DMS53 (cell line): ENCODE results near the gene G6PC3.
"Not testable (repeated sequence)": the region's sequence is repeated elsewhere in the genome, so short reads cannot be mapped to it uniquely, and the experiment has no call there.

Experiments used
- DNase-seq: peaks from one replicate; lab custom pipeline; 2025; lab: John Stamatoyannopoulos, UW

The G6PC3 gene

DNA sequence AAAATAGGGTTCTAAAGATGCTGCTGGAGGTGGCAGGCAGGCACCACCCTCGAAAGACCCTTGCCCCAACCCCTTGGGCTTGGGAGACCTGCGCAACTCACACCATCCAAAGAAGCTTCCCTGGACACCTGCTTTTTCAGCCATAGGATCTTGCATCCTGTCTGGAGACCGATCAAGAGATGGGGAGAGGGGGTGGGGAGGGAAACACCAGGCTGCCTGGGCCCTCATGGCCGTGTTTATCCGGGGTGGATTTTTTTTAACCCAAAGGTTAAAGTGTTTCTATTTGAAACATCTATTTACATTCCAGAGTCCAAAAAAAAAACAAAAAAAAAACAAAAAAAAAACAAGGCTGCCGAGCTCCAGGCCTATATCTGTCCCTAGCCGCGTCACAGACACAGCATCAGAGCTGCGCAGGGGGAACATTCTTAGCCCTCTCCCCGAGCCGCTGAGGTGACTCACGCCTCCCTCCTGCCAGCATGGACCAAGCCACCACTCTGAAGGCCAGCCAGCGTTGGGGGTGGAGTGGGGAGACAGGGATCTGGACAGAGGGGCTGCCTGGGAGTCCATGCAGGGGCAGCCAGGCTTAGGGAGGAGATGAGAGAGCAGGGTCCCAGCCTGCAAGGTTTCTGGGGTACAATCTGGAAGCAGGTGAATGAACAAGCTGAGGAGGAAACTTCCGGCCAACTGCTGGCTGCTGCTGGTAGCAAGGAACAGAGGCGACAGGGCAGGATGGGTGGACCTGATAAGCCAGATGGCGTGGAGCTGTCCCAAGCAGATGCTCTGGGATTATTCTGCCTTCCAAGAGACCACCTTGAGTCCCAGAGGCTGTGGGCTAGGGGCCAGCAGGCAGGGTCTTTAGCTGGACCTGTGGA, 38.1 kb downstream of the G6PC3 start:
- peak; percentile 84 for DNase-seq

DNA sequence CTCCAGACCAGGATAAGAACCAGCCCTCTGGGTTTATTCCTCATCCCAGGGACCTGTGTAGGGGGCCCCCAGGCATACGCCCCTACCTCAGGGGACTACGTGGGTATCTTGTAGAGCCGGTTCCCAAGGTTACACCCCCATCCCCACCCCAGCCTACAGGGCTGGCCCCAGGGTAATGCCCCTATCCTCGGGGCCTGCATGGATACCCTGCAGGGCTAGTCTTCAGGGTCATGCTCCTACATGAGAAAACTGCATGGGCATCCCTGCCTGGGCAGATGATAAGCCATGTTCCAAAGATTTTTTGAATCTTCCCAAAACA, 38.7 kb downstream of the G6PC3 start:
- no peak for DNase-seq

DNA sequence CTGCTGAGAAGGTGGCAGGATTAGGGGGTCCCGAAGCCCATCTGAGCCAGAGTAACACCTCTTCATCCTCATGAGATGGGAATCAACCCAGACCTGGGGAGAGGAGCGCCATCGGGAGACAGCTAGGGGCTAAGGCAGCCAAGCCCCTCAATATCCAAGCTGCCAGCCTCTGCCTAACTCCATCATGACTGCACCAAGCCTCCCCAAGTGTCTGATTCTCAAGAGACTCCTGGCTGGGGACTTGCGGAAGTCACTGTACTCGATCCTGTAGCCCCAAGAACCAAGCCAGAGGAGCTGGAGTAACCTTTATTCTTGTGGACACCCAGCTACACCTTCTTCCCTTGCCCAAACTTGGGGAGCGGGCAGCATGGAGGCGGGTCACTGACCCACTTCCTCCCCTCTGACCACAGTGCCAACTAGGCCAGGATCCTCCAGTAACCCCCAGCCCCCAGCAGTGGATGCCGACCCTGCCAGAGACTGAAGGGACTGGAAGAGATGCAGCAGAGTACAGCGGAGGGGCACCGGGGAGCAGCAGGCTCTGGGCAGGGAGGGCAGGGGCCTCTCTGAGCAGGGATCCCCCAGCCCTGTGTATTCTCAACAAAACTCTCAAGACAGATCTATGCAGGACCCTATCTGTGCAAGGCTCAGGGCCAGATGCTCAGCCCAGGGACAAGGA, 39.6 kb downstream of the G6PC3 start:
- no peak for DNase-seq

DNA sequence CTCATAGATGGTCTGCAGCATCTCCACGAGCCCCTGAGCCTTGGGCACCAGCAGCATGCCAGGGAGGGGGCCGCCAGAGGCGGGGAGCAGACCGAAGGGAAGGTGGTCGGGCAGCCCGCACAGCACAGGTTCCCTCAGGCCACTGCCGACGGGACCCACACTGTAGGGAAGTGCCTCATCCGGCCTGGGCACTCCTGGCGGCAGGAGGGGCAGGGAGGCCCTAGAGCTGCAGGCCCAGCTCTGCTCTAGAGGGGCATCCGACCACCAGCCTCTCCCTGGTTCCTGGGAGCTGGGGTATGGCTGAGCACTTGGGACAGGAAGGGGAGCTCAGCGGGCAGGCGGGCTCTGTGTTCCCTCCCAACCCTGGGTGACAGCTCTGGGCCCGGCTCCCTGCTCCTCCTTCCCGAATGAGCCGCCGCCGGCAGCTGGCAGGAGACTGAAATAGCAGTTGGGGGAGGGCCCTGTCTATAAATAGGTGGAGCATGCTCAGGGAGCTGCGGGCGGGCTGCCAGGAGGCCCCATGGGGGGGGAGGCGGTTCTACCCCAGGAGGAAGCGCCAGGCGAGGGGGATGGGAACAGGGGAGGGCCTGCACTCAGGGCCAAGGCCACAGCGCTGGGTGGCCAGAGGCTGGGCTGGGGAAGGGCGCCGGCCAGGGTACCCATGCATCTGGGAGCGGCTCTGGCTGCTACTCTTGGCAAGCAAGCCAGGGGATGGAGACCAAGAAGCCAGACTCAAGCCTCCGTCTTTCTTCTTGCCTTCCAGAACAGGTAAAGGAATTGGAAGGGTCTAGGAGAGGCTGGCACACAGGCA, 40.5 kb downstream of the G6PC3 start:
- peak; percentile 98 for DNase-seq

DNA sequence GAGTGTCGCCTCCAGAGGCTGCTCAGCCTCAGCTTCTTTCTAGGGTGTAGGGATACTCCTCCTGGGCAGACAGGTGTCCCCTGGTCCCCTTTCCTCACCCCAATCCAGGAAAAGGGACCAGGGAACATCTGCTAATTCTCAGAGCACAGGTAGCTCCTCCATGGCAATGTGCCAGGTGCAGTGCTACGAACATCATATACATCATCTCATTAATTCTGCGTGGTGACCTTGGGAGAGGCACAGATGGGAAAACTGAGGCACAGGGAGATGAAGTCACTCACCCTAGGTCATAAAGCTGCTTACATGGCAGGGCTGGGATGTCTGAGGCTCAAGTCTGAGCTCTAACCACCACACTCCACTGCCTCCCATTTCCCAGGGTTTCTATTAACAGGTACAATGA, 41.2 kb downstream of the G6PC3 start:
- peak; percentile 52 for DNase-seq

DNA sequence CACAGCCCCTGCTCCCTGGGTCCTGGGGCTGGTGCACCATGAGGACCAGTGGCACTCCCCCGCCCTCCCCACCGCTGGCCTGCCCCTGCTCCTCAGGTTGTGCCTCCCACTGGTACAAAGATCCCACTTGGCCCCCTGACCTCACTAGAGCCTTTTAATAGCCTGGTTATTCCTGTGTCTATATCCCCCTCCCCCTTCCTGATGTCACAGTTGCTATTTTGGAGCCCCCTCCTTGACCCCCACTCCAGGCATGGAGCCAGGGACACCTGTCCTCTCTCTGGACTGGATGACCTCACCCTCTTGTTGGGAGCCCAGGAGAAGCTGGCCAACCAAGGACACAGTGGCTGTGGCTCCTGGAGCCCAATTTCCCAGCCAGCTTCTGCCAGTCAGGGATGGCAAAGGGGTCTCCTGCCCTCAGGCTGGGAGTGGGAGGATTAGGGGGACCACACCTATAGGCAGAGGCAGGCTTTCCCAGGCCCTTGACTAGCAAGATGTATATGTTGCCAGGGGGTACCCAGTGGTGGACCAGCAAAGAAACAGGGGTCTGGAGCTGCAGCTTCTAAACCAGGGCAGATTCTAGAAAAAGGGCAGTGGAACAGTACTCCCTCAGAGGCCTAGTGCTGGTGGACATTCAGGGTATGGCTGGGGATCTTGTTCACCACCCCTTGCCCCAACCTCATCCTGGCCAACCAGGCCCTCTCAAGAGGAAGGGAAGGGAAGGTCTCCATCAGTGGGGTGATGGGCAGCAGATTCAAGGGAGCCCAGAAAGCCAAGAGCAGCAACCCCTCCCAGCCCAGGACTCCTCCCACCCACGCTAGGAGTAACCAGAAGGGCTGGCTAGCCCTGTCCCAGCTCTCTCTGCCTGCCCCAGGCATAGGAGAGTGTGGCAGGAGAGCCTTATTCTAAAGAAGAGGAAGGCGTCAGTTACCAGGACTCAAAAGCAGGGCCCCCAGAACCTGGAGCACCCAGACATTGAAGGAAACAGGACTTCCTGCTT, 42.0 kb downstream of the G6PC3 start:
- DNase-seq: peak; percentile 69

DNA sequence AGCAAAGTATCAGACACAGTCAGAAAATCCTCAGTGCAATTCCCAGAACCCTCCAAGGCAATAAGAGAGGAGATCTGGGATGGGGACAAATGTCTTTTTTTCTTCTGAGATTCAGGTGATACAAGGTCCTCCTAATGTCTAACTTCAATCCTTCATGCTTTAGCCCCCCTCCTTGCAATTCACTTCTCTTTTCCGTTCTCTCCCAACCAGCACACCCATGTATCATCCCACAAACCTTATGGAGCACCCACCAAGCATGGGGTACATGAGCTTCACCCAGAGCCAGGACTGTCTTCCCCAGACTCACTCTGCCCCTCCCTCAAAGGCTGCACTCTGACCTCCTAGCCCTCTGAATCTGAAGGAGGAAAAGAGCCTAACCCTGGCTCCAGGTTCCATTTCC, 42.8 kb downstream of the G6PC3 start:
- DNase-seq: no peak

DNA sequence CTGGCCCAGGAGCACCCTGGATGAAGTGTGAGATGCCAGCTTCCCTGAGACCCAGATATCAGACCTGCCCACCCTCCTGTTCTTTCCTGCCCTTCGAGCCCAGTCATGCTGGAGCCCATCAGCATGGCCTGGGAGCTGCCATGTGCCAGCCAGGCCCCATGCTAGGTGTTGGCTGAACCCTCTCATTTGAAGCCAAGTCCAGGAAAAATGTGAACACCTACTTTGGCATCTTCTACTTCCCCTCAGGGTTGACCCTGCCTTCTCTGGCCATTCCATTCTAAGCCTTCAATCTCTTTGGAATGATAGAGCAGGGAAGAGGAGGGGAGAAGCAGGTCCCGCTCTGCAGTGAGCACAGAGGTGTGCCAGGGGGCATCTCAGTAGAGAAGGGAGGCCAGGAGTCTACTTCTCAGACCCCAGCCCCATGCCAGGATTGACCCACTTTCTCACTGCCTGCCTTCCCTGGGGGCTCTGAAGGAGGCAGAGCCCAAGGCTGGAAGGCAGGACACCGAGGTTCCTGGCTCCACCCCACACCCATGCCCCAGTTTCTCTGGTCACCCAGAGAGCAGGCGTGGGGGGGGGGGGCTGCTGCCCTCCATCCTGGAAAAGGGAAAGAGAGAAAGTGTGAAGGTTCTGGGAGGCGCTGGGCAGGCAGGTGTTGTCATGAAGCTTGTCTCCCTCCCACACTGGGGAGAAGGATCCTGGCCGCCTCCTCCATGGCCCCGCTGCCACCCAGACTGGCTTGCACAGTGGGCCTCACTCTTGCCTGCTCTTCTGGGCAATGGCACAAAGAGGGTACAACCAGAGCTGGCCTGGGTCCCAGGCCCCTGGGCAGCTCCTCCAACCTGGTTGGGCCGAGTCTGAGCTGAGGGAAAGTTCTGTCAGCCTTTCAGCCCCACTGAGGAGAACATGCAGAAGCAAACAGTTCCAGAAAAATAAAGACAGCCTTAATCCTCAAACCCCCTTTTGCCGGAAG, 43.6 kb downstream of the G6PC3 start:
- DNase-seq: no peak

DNA sequence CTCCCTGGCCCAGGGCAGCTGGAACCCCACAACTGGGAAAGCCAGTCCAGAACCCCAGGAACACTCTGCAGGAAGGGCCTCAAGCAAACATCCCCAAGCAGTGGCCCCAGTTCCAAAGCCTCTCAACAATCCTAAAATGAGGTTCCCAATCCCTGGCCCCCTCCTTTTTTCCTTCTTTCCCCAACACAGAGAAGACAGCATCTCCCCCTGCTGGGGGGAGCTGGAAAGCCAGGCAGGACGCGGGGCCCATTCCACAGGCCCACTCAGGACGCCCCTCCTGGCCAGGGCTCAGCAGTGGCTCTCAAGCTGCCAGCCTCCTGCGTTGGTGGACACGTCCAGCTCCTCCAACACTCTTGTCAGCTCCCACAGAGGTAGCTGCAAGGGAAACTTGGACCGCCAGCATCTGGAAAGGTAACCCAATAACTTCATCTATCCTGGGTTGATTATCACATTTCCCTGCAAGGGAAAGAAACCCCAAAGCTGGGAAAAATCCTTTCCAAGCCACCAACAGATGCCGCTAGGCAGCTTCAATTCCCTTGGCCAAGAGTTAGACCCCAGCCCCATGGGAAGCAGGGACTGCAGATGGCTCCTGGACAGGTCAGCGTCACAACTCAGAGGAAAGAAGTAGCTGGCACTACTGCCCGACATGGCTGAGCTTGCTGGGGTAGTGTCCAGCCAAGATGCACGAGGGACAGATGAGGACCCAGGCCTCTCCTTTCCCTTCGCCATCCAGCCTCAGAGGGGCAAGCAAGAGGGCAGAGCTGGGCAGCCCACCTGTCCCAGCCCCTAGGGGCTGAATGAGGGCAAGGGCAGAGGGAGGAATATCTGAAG, 45.3 kb downstream of the G6PC3 start:
- DNase-seq: peak; percentile 69

DNA sequence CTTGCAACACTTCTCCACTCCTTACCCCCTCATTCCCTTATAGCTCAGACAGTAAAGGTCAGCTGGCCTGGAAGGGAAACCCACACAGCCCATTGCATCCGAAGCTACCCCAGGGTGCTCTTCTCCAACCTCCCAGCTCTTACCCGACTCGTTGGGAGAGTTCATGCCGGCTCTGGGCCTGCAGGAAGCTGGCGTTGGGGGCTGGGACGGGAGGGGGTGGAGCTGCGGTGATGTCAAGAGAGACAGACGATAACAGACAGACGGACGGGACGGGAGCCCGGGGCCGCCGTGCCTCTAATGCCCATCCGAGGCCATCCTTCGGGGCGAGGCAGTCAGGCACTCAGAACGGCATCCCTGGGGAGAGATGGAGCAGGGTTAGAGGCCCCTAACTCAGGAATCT, 46.8 kb downstream of the G6PC3 start:
- DNase-seq: no peak

DNA sequence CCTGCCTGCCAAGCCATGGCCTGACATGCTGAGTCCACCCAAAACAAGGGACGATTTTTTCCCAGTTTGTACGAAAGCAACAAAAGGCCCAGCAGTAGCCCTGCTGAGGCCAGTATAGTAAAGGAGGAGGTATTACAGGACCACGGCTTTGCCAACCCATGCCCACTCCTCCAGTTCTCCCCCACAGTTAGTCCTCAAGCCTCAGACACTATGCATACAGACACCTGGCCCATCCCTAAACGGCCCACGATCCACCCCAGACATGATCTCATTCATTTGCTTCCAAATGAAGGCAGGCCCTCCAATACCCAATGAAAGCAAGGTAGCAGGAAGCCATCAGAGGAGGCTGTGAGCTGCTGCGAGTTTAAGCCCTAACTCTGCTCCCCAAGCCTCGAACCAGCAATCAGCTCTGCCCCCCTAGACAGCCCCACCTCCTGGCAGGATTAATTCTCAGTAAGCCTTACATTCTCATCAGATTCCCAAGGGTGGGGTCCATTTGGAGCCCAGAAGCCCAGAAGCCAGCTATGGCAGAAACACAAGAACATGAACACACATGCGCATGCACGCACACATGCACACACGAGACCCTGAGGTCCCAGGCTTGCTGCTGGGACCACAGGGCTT, 48.0 kb downstream of the G6PC3 start:
- no peak for DNase-seq

DNA sequence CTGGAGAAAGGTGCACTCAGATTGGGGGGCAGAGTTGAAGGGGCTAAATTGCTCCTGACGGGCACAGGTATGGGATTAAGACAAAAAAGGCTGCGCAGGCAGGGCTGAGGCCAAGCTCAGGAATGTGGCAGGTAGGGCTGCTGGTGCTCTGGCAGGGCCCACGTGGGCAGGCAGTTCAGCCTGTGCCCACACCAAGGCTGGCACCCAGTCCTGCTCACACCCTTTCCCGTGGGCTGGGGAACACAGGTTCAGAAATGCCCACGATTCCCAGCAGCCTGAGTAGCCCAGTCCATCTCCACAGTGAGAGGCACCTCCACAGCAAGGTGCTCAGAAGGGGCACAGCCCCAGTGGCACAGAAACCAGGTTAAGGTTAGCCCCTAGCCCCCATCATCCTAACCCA, 48.5 kb downstream of the G6PC3 start:
- DNase-seq: no peak

DNA sequence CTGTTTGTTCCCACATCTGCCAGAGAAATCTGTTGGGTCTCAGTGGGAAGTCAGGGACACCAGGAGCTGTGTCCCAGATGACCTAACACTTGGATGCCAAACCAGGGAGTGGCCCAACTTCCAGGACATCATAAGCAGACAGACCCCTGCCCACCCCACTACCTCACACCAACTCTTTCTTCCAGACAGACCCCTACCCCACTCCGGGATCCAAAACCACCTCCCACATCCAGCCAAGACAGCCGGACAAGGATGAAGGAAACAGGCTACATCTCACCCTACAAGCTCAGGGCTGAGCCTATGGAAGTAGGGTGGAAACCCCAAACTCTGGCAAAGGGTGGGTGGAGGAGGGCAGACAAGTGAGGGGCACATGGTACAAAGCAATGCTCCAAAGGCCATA, 49.3 kb downstream of the G6PC3 start:
- DNase-seq: no peak

DNA sequence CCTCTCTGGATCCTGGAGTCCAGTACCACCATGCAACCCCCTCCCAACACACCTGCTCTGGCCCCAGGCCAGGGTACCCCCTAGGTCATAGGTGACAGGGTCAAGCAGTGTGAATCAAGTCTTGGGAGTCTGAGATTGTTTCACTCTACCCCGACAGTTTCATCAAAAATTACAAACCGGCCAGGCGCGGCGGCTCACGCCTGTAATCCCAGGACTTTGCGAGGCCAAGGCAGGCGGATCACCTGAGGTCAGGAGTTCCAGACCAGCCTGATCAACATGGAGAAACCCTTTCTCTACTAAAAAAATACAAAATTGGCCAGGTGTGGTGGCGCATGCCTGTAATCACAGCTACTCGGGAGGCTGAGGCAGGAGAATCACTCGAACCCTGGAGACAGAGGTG, 49.7 kb downstream of the G6PC3 start:
- DNase-seq: not testable (repeated sequence)

DNA sequence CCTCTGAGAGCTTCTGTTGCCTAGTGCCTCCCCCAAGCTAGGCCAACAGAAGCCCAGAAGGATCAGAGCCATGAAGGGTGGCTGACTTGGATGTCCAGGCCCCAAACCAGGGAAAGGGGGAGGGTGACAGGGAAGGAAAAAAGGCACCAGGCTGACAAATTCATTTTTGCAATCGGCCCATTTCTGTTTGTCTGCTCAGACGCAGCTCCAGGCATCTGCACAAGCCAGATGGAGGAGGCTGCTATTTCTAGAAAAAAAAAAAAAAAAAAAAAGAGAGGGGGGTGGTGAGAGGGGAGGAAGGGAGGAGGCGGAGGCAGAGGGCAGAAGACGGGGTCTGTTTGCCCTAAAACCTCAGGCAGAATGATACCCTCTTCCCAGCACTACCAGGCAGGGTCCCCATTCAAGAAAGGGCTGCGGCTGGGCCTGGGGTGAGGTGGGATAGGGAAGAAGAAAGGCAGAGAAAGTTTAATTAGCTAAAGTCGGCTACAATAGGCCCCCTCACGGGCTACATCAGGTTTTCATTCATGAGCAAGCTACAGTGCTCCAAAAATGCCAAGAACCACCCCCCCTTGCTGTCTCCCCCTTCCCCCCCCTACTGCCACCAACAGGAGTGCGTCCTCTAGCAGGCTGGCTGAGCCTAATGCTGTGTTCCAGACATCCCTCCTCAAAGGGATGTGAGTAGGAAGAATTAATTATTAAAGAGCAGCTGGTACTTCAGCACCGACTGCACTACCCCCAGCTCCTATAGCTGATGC, 50.5 kb downstream of the G6PC3 start:
- peak; percentile 29 for DNase-seq

DNA sequence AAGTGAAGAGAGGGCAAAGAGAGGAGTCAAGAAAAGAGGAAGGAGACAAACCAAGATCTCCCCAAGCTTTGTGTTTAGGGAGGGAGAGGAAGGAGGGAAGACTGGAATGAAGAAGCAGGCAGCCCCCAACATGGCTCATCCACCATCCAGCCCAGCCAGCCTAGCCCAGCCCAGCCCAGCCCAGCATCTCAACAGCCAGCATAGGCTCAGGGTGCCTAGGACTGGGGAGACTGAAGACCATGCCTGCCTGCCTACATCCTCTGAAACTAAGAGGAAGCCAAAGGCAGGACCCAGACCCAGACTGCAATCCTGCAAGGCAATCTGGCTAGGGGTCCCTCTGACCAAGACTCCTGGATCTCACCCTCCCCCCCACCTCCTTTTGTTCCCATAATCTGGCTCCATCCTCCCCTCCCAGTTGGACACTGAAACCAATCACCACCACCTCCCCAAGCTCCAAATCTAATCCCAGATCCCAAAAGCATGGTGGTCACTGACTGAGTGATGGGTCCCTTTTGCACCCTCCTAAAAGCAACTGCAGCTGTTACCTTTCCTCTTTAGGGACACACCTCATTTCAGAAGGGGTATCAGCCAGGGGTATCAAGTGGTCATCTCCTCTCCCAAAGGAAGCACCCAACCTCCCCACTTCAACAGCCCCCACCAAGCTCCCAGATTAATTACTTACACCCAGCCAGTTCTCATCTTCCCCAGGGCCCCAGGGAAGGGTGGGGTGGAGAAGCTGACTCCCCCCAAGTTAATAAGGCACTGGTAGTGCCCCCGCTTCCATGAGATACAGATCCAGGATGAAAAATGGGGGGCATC, 51.7 kb downstream of the G6PC3 start:
- no peak for DNase-seq

DNA sequence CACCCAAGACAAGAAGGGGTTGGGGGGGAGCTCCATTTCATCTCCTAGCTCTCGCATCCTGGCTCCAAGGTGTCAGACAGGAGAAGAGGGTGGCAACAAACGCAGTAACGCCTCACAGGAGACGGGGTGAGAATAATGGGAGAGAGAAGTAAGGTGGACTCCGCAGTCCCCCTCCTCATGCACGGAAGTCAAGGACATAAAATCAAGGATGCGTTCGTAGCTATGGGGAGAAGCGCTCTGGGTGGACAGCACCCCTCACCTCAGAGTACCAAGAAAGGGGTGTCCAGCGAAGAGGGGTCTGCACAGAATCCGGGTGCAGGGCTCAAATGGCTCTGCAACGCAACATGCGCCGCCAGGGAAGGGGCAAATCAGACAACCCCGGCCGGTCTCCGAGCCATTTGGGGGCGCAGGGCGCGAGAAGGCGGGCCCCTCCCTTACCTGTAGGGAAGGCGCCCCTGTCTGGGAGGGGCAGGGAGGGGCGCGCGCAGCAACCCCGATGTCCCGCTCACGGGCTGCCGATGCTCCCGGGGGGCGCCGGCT, 52.4 kb downstream of the G6PC3 start:
- peak; percentile 57 for DNase-seq
